Mesothelial cell of epicardium (in vitro differentiated cells): ENCODE measurements around the gene USP21. TPM values are rescaled to one million over a fixed set of nuclear protein-coding genes. Genes with fewer than 3 reads are reported as not detected.
A peak's percentile ranks its signal among the peaks of the same experiment; 100 is the strongest.

Source experiments
- DNase-seq, 2 experiments: peaks; one replicate each; pipeline ENCODE4 v3.0.0; 2021; ENCODE audit warnings: low spot score in 2 of 2; ENCODE audit not compliant: unreplicated experiment in 2 of 2
- H3K27ac Mint-ChIP-seq: 2 replicates; pipeline ENCODE4 v1.8.0; 2021; ENCODE audit warnings: mixed read lengths
- H3K27me3 Mint-ChIP-seq: 2 replicates; pipeline ENCODE4 v1.8.0; 2021; ENCODE audit warnings: low read depth, mixed read lengths
- H3K36me3 Mint-ChIP-seq: 2 replicates; pipeline ENCODE4 v1.8.0; 2021; ENCODE audit warnings: mixed read lengths
- H3K4me1 Mint-ChIP-seq: 2 replicates; pipeline ENCODE4 v1.8.0; 2021; ENCODE audit warnings: mixed read lengths
- H3K4me3 Mint-ChIP-seq: 2 replicates; pipeline ENCODE4 v1.8.0; 2021; ENCODE audit warnings: mild to moderate bottlenecking, moderate library complexity, mixed read lengths
- H3K9me3 Mint-ChIP-seq: 2 replicates; pipeline ENCODE4 v1.8.0; 2021; ENCODE audit warnings: mixed read lengths
- total RNA-seq: library from RNA; stranded (reverse); gene quantifications from 3 replicates; pipeline ENCODE4 v1.2.1, GENCODE V29; 2021
- TF ChIP-seq, protein P1 (sequence below): fragments of 200-600 bp; sonication (generic); IDR thresholded peaks from one replicate; pipeline ENCODE4 v1.5.0; 2021; ENCODE audit warnings: antibody characterized with exemption; ENCODE audit not compliant: unreplicated experiment

The USP21 gene
- total RNA-seq, 1 donor from 2014 or later = 42.6 TPM

DNA sequence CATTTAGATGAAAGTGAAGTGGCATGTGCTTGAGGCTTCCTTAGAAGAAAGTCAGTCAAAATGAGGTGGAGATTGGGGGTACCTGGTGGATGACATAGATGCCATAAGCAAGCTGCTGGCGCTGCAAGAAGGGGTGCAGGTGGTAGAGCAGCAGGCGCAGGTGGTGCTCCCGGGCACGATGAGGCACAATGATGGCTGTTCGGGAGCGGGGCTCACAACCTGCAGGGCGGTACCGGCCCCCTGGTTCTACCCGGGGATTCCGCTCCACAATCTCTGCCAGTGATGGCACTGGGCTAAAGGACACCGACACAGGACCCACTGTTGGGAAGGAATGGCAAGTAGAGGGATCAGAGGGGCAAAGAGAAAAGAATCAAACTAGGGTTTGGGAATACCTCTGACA lies 15.6 kb downstream of the USP21 start:
- H3K27me3 Mint-ChIP-seq = no peaks in the 10 kb centered on the region
- no peak for DNase-seq
- H3K9me3 Mint-ChIP-seq = no peaks in the 10 kb centered on the region
- TF ChIP-seq, protein P1, sequence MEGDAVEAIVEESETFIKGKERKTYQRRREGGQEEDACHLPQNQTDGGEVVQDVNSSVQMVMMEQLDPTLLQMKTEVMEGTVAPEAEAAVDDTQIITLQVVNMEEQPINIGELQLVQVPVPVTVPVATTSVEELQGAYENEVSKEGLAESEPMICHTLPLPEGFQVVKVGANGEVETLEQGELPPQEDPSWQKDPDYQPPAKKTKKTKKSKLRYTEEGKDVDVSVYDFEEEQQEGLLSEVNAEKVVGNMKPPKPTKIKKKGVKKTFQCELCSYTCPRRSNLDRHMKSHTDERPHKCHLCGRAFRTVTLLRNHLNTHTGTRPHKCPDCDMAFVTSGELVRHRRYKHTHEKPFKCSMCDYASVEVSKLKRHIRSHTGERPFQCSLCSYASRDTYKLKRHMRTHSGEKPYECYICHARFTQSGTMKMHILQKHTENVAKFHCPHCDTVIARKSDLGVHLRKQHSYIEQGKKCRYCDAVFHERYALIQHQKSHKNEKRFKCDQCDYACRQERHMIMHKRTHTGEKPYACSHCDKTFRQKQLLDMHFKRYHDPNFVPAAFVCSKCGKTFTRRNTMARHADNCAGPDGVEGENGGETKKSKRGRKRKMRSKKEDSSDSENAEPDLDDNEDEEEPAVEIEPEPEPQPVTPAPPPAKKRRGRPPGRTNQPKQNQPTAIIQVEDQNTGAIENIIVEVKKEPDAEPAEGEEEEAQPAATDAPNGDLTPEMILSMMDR = no peak
- no peak overlapping the region for H3K4me3 Mint-ChIP-seq
- H3K36me3 Mint-ChIP-seq = peaks cover 28% of the 10 kb centered on the region
- H3K4me1 Mint-ChIP-seq = peaks cover 23% of the 10 kb centered on the region
- no peak overlapping the region for H3K27ac Mint-ChIP-seq

- TF ChIP-seq, protein P1 = no peak
- Mint-ChIP-seq H3K4me1 (peaks cover 23% of the 10 kb centered on the region), H3K27me3 (no peaks in the 10 kb centered on the region), H3K9me3 (no peaks in the 10 kb centered on the region), H3K36me3 (peaks cover 26% of the 10 kb centered on the region), H3K27ac (peak overlapping the region; percentile 98), H3K4me3 (peak overlapping the region; percentile 96)
- no peak for DNase-seq
Measured at GRCh38 chr1:161175771-161176453, 16.6 kb downstream of the USP21 start.

GRCh38 chr1:161176468-161177111 lies 17.3 kb downstream of the USP21 start:
- TF ChIP-seq, protein P1 = no peak
- peak overlapping the region; percentile 98 for H3K27ac Mint-ChIP-seq
- no peaks in the 10 kb centered on the region for H3K27me3 Mint-ChIP-seq
- peaks cover 23% of the 10 kb centered on the region for H3K4me1 Mint-ChIP-seq
- no peak for DNase-seq
- H3K4me3 Mint-ChIP-seq = peak overlapping the region; percentile 96
- peaks cover 25% of the 10 kb centered on the region for H3K36me3 Mint-ChIP-seq
- H3K9me3 Mint-ChIP-seq = no peaks in the 10 kb centered on the region

GRCh38 chr1:161177112-161177935 lies 18.0 kb downstream of the USP21 start, which contains the start of gene B4GALT3:
TSS of gene B4GALT3 (minus strand) at chr1:161177507. CDS start at chr1:161176060, 1,447 bp downstream.
- Mint-ChIP-seq H3K27me3 (no peaks in the 10 kb centered on the region), H3K4me3 (peak within 1 kb of the TSS; percentile 96), H3K27ac (peak within 1 kb of the TSS; percentile 98), H3K4me1 (peaks cover 23% of the 10 kb centered on the region), H3K9me3 (no peaks in the 10 kb centered on the region), H3K36me3 (peaks cover 23% of the 10 kb centered on the region)
- peak; percentile 88 to 99 for DNase-seq
- TF ChIP-seq, protein P1 = no peak

- Mint-ChIP-seq H3K9me3 (no peaks in the 10 kb centered on the region), H3K27me3 (no peaks in the 10 kb centered on the region), H3K36me3 (peaks cover 19% of the 10 kb centered on the region), H3K4me1 (peaks cover 23% of the 10 kb centered on the region), H3K27ac (peak overlapping the region; percentile 98), H3K4me3 (peak overlapping the region; percentile 96)
- TF ChIP-seq, protein P1 = no peak
- no peak for DNase-seq
Measured at GRCh38 chr1:161177936-161178244, 18.6 kb downstream of the USP21 start.
